HG03558 (cell line): ENCODE measurements around the gene RASGEF1B.
"Not testable (repeated sequence)": the region's sequence is repeated elsewhere in the genome, so short reads cannot be mapped to it uniquely, and the experiment has no call there.

Experiments
- ATAC-seq: cut with Tn5 transposase; IDR thresholded peaks from one replicate; pipeline ENCODE4 v1.9.1; 2021; ENCODE audit warnings: moderate number of reproducible peaks; ENCODE audit not compliant: unreplicated experiment; ENCODE audit errors: extremely low read depth

RASGEF1B gene

DNA sequence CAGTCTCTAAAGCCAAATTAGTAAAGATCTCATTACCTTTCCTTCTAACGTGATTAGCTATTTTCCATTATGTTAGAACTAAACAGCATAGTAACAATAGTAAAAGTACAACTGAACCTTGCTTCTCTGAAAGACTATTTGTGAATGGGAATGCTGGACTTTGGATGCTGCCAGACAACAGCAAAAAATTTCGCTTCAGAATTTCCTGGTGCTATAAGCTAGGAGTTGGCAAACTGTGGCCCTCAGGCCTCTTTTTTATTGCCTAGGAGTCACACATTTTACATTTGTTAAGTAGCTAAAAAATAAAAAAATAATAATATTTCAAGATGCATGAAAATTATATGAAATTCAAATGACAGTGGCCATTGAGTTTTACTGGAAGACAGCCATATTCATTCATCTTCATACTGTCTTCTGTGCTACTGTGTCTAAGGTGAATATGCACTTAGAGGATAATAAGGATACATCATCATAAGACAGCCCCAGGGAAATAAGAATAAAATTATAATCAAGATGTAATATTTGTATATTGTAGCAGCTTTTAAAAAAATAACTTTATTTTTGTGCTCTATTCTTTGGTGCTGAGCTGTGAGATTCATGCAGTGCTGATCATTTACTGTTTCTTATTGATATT, 34.6 kb downstream of the RASGEF1B start:
- ATAC-seq, result no peak

DNA sequence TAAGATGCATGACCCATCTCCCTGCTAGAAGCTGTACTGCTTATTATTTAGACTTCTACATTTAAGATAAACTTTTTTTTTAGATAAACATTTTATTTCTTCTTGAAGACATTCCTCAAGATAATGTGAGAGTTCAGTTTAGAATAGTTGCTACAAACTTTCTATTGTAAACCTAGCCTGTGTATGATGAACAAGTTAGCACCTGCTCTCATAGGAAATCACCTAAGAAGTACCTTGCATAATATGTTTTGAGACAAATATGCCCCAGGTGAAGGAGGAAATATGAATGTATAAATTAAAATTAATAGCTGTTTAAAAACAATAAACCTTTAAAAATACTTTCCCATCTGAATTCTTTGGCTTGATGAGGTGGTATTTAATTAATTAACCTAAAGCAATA, 35.6 kb downstream of the RASGEF1B start:
- no peak for ATAC-seq

DNA sequence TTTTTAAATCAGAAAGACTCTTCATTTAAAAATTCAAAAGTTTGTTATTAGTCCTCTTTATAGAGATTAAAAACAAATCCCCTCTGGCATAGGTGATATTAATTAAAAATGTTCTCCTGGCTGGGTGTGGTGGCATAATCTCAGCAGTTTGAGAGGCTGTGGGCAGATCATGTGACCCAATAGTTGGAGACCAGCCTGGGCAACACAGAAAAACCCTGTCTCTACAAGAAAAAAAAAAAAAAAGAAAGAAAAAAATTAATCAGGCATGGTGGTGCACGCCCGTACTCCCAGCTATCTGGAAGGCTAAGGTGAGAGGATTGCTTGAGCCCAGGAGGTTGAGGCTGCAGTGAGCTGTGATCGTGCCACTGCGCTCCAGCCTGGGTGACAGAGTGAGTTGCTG, 38.9 kb downstream of the RASGEF1B start:
- ATAC-seq, result no peak

DNA sequence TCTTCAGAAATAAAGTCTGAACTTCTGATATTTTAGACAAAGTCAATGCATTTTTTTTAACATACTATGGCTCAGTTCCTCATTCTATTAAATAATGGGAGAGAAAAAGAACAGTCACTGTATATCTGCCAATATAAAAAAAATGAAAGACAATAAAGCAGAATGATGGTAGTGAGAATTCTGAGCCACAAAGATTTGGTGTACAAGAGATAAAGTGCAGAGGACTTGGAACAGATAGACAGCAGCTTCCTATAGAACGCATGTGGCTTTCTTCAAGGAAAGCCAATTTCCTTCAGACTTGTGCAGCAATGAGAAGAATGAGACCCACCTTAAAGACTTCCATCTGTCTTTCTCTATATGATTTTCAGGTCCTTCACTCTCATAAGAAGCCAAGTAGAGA, 39.7 kb downstream of the RASGEF1B start:
- ATAC-seq, result no peak

DNA sequence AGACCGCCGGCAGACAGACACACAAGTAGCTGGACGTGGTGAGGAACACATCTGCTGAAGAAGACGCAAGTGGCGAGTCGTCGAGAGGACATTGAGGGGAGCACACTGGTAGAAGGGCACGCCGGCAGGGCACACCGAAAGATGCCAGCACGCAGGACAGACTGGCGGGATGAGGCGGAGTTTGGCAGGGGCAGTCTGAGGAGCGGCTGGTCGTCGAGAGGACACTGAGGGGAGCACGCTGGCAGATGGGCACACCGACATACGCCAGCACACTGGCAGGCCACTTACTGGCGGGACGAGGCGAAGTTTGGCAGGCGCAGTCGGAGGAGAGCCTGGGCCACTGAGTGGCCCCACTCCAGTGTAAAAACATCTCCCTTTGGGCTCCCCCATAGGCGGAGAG, 42.1 kb downstream of the RASGEF1B start:
- ATAC-seq, result no peak

DNA sequence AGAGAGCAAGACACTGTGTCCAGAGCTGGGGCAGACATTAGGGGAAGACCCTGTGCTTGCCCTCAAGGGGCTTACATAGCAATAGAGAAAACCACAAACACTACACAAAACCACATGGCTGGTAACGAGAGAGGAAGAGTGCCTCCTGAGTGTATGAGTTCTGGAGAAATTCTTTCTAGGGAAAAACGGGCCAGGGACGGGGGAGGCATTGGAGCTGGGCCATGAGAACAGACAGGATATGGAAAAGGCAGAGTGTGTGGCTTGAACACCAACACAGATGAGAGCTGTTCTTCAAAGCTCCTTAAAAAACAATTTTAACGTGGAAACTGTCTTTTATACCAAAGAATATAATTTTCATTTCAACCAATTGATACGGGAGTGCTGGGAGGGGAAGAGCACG, 42.7 kb downstream of the RASGEF1B start:
- no peak for ATAC-seq

DNA sequence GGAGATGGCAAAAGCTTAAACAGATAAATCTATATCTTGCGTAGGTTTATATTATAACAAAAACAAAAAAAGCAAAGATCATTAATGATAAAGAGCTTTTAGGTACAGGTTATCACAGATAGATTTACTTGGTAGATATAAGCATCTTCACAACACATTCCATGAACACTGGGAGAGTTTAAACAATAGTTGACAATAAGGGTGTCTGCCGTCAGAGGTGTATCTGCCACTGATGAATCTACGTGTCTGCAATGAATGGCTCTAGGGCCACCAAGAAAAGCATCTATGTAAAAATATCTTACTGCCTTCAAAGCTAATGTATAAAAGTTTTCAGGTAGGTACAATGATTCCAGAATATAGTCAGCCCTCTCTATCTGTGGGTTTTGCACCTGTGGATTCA, 43.7 kb downstream of the RASGEF1B start:
- no peak for ATAC-seq

DNA sequence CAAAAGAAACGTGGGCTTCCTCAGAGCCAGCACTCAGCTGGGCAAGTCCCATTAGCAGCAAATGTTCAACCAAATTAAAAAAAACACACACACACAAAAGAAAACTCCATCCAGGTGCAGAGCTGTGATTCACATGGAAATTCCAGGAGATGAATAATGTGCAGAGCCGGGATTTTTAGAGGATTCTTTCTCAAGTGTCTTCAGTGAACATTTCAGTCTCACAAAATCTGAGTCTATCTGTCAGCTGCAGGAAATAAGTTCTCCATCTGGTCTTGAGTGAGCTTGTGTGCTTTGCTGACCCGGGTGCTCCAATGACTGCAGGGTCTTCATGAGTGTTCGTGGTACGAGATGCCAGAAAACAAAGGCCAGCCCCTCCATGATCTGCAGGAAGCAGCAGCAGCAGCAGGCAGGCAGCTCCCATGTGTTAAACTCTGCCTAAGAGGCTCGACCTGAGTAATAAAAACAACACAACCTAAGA, 44.3 kb downstream of the RASGEF1B start:
- ATAC-seq, result no peak

DNA sequence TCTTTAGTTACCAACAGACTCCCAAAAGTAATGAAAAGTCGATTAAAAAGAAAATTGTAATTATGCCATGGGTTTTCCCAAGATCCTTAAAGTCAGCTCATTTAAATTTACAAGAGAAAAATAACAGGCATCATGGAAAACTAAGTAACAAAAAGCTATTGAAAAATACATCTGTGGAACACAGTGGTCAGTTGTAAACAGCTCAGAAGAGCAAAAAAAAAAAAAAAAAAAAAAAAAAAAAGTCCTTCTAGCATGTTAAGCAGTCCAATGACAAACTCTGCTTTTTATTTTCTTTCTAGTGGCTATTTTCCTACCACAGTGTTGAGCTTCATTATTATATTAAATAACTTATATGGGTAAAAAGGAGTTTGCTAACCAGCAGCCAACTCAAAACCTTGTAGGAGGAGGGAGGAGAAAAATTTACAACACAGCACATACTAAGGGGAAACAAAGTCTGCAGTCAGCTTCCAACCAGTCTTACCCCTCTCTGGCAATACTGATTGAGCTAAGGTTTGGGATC, 44.9 kb downstream of the RASGEF1B start:
- ATAC-seq, result no peak

DNA sequence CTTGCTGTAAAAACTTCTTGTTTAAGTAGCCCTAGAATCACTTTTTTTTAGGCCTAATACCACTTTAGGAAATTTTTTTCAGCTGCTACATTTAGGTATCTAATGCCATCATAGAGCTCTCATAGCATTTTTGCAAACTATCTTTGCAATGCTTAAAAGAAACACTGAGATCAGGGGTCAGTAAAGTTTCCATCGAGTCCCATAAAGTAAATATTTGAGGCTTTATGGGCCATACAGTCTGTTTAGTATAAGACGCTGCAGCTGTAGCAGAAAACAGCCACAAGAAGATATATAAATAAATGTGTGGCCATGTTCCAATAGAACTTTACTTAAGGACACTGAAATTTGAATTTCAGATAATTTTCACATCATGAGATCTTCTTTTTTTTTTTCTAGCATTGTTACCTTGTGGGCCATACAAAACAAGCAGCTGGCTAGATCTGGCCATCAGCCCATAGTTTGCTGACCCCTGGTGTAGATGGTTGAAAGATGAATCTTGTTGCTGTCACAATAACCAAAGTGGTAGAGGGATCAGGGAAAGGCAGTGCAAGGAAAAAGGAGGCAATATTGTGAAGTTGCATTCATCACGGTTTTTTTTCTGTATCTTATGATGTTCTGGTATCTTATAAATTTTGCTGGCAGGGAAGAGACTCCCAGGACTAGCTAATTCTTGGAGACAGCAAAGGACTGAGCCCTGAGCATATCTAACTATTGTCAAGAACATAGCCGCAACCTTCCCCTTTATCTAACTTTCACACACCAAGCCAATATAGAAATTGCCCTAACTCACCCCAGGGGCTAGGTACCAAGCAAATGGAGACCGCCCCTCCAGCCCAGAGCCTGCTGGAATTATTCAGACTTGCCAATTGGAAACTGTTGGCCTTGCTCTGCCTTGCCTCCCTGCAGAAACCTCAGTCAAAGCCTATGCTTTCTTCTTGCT, 46.6 kb downstream of the RASGEF1B start:
- ATAC-seq, result no peak

DNA sequence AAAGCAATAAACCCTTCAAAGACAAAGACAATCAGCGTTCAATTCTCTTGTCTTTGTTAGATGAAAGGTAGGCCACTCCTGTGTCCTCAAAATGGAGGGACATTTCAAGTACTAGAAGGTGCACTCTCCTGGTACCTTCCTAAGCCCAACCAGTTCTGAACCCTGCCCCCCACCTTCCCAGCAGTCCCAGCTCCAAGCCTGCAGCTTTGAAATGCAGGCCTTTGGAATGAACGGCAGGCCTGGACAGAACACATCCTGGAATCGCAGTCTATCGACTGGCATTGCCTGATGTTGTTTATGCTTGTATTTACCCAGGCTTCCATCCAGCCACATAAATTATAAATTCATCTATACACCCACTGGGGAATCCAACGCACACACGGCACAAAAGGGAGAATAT, 47.4 kb downstream of the RASGEF1B start:
- no peak for ATAC-seq

DNA sequence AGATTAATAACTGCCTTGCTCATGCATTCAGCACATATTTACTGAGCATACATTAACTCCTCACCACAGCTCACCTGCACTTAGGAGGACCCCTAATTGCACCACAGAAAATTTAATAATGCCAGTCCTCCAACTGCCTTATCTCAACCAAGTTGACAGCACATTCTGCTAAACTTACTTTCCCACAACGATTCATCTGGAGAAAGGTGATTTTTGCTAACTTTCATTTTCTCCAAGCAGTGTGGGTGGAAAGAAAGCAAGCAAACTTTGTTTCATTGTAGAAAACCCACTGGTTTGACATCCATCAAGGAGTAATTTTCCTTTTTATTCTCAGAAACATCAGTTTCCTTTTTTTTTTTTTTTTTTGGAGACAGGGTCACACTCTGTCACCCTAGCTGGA, 49.1 kb downstream of the RASGEF1B start:
- ATAC-seq, result no peak

DNA sequence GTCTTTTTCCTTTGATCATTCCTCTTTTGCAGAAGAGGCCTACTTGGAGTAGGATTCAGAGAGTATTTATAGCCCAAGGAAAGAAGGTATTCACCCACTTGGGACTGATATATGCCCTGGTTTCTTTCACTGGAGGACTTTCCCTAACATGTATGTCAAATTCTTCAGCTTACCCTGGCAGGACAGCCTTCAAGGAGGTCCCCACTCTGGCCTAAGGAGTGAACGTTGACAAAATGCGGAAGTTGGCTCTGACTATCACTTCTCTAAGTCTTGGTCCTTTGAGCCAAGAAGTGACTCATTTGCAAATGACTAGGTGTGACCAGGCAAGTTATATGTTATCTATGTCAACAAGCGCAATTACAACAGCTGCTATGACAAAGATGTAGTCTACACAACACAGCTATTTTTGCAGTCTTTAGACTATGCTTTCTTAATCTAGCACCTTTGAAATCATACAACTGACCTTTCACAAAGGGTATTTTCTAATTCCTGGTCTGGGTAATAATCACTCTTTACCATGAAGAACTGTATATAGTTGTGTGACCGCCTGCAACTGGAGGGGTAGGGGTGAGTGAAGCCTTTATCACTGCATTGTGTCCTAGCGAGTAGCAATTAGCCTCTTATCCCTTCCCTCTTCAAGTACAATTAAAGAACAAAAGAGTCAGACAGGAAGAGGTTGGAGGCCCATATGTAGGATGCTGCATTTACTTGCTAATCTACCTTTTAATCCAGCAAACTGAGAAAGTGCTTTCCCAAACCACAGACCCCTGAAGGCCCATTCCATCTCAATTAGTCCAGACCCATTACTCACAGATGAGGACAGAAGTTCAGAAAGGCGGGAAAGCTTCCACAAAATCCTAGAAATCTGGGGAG, 50.1 kb downstream of the RASGEF1B start:
- peak; percentile 100 for ATAC-seq

DNA sequence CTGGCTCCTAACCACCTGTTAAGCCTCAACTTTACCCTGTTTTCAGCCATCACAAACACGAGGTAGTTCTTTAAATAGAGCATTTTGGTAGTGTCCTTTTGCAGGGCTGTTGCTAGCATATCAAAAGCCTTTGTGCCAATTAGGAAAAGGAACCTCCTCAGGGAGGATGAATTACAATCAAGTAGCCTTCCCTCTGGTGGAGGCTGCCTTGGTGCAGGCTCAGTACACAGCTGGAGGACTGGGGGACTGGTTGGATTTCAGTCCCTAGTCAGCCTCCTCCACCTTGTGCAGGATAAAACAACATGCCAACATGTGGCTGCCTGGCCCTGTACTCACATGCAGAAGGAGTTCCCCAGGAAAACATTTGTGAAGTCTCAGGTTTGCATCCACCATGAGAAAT, 53.1 kb downstream of the RASGEF1B start:
- no peak for ATAC-seq

DNA sequence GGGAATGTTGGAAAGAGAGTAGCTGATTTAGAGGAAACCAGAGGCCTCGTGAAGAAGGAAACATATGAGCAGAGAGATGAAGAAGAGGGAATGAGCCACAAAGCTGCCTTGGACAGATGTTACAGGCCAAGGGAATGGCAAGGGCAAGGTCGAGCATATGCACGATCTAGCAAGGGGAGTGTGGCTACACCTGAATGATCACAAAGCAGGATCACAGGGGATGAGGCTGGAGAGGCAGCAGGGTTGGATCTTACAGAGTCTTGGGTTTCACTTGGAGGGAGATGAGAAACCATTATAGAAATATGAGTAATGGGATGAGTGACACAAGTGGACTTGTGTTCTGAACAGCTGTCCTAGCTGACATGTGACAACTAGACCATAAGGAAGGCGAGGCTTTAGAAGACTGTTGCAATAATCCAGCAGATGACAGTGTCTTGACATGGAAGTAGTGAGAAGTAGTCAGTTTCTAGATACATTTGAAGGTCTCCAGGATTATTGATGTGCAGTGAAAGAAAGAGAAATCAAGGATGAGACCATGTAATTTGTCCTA, 58.7 kb downstream of the RASGEF1B start:
- ATAC-seq, result no peak

DNA sequence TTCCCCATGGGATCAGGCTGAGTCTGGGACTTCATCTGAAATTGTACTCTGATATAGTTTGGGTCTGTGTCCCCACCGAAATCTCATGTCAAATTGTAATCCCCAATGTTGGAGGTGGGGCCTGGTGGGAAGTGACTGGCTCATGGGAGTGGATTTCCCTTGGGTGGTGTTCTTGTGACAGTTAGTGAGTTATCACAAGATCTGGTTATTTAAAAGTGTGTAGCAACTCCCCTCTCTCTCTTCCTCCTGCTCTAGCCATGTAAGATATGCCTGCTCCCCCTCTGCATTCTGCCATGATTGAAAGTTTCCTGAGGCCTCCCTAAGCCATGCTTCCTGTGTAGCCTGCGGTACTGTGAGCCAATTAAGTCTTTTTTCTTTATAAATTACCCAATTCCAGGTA, 61.0 kb downstream of the RASGEF1B start:
- no peak for ATAC-seq

DNA sequence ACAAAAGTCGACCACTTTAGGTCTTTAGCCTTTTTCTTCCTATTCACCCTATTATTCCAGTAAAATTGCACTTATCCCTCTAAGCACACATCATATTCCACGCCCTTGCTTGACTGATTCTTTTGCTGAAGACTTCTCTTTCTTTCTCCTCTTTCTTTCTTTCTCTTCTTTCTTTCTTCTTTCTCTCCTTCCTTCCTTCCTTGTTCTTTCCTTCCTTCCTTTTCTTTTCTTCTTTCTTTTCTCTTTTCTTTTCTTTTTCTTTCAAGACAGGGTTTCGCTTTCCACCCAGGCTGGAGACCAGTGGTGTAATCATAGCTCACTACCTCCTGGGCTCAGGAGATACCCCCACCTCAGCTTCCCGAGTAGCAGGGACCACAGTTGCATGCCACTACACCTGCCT, 61.9 kb downstream of the RASGEF1B start:
- no peak for ATAC-seq

DNA sequence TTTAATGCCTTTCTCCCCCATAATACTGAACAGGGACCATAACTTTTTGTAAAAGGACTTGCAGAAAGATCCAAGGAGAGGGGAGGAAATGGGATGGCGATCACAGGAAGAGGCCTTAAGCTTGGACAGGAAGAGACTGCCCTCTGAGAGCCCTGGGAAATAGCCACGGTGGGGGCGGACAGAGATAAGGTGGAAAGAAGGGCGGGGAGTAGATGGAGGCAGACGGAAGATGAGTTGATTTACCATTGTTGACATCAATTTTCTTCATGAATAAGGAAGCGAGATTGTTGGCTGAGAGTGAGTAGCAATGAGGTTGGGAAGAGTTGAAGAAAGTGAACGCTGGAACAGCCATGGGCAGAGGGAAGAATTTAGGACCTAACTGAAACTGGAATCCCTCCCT, 63.4 kb downstream of the RASGEF1B start:
- ATAC-seq, result no peak

DNA sequence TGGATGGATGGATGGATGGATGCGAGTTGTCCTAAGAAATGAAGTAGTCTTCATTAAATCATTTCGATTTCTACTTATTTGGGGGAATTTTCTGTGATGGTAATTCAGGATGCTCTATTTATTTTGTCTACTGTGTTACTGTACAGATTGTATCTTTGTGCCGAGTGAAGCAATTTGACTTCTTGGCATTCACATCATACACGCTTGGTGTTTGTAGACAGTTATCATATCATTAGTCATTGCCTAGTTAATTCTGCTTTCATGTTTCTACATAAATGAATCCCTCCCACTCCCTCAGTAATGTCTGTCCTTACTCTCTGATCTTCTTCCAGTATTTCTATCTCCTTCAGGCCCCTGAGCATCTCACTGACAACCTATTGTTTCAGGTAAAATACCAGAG, 64.0 kb downstream of the RASGEF1B start:
- no peak for ATAC-seq

DNA sequence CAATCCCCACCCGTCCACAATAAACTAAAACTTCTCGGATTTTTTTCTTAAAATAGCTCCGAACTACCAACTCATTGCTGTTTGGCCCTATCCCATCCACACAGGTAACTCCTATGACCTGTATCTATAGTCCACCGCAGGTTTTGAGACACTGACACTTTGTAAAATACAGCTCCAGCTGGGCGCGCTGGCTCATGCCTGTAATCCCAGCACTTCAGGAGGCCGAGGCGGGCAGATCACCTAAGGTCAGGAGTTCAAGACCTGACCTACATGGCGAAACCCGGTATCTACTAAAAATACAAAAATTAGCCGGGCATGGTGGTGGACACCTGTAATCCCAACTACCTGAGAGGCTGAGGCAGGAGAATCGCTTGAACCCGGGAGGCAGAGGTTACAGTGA, 65.2 kb downstream of the RASGEF1B start:
- ATAC-seq, result not testable (repeated sequence)
